ENCODE results near the gene DFFB.

The DFFB gene

DNA sequence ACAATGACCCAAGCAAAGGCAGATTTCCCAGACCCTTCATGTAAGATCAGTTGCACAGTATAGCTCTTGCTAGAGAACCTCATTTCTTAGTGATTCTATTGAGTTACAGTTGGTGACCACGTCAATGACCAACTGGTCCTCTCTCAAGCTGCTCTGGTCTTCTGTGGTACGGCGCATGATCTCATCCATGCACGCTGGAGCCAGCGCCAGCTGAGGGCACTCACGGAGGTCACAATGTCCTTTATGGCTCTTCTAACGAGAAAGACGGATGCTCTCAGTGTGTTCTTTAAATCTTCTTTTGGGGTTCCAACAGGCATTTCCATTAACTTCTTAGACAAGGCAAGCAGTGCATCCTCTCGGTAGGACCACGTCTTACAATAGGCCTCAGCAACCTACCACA lies 22.6 kb upstream of the DFFB start:
- DNase-seq: no peak

DNA sequence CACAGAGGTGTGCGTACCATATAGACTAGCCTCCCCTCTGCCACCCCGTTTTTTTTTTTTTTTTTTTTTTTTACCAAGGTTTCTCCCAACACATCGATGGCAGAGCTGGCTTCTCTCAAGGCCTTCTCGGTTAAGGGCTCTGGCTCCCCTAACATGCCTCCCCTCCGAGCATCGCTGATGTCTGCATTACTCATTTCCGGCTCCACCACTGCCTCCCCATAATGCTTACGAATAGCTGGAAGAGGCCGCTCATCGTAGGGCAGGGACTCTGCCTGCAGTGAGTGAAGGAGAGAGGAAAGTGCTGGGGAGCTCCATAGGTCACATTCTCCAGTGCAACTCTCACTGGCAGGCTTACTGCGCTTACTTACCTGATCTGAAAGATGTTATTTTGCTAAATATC lies 20.9 kb upstream of the DFFB start:
- no peak for DNase-seq

DNA sequence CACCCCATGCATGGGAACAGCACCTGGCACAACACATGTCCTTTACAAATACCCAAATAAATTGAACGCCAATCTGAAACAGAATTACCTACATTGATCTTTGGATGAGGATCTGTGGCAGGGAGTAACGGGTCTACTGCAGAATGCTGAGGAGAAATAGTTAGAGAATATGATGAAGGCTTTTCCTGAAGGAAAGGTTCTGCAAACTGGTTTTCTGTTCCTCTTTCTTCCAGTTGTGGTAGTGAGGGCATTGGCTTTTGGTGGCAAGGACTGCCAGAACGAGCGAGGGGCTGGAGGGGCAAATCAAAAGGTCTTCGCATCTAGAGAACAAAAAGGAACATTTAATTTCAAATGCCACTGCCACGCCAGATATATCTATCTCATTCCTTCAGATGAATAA lies 20.1 kb upstream of the DFFB start:
- DNase-seq: no peak

DNA sequence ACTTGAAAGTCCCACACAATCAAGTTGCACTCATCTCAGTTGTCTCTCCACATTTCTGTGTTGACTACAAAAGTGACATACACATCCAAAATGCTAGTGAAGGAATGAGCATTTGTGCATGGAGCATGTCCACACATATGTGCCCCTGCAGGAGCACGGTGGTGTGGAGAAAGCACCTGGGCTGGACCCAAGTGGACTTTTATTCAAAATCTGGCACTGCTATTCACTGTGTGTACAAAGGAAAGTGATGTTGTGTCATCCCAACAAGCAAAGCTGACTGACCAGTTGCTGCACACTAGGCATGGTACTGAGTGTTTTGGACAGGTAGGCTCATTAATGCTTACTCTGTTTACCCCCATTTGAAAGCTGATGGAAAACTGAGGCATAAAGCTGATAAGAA lies 19.6 kb upstream of the DFFB start:
- no peak for DNase-seq

DNA sequence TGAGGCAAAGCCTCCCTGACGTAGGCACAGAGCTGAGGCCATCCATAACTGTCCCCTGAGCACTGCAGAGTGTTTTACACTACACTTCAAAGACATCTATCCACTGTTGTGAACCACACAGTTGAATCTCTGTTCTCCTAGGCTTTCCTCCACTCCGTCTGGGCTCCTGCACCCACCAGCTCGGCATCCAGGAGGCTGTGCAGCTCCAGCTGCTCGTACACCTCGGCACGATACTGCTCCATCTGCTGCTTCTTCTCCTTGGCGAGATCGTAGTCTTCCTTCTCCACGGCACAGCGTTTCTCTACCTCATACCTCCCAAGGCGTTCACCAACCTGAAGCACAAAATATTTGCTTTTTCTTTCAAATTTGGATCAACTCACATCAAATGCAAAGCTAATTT lies 18.5 kb upstream of the DFFB start:
- no peak for DNase-seq

DNA sequence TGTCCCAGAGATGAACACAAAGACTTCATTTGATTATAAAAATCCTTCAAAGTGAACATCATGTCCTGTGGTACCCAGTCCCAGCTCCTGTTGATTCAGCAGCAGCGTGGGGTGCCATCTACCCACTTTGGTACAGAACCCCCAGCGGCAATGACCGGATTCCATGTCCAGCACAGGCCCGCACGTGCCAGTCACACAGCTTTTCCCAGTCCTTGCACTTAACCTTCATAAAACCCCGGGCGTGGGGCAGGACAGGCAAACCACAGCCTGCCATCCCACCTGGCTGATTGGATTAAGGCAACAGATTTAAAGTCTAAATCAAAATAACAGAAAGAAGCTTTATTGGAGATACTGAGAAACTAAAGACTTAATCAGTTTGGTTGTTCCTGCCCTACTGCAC lies 15.8 kb upstream of the DFFB start:
- DNase-seq: no peak

DNA sequence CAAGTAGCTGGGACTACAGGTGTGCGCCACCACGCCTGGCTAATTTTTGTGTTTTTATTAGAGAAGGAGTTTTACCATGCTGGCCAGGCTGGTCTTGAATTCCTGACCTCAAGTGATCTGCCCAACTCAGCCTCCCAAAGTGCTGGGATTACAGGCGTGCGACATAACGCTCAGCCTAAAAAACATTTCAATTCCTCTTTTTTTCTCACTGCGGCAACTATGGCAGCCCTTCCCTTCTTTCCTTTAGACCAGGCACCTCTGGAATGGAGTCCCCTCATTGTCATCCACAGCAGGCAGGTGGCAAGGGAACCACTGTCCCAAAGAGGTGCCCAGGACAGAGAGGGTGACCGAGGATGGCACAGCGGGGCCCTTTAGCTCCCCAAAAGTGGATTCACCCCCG lies 14.4 kb upstream of the DFFB start:
- DNase-seq: no peak

DNA sequence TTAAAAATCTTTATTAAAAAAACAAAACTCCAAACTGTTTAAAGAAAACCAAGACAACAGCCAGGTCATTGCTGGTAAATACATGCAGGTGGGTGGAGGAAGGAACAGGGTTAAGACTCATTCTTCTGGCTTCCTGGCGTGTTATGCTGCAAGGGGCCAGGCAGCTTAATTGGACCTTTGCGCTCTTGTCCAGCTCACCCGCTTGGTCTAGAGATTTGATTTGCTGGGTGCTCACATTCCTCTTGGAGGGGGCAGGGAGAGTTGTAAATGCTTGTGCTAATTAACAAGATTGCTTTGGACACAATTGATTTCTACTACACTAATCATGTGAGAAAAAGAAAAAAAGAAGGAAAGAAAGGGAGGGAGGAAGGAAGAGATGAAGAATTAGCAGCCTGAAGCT lies 10.7 kb upstream of the DFFB start:
- no peak for DNase-seq

DNA sequence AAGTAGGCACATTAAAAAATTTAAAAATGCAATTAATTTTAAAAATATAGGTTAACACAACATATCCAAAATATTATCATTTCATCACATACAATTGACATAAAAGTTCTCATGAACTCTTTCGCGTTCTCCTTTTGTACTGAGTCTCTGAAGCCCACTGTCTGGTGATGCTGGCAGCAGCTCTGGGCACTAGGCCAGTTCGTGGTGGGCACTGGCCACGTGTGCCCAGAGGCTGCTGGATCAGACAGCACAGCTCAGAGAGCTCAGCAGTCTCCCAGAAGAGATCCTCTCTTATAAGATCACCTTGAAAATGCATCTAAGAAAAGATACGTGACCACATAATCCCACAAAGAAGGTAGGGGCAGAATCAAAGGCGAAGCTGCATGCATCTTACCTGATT lies 10.2 kb upstream of the DFFB start:
- DNase-seq: no peak

DNA sequence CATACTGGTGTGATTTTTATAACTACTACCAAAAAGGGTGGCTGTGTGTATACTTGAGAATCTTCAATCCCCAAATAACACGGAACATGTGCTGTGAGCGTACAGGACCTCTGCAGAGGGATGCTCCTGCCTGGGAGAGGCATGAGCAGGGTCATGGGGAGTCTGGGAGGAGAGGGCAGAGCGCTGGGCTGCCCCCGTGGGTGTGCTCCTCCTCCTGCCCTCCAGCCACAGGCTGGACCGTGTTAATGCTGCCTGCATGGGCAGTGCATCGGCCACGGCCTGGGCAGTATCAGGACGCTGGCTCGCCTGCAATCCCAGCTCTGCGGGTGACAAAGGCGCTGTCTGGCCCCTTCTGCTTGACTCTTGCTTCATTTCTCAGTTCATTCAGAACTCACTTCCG lies 6.4 kb upstream of the DFFB start:
- DNase-seq: no peak

DNA sequence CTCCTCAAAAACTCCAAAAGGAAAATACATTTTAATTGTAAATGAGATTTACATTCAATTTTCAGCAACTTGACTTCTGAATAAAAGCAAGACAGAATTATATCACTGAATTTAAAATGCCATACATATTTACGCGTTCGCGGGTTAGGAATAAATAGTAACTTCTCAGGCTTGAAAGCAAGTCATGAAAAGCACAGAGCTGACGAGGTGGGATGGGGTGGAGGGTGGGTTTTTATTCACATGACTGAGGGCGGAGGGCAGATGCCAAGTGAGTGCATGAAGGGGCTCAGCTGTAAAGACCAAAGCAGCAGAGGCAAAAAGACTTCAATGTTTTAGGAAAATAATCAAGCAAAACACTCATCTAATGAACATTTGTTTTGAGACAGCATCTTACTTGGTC lies 6.0 kb upstream of the DFFB start:
- DNase-seq: no peak

DNA sequence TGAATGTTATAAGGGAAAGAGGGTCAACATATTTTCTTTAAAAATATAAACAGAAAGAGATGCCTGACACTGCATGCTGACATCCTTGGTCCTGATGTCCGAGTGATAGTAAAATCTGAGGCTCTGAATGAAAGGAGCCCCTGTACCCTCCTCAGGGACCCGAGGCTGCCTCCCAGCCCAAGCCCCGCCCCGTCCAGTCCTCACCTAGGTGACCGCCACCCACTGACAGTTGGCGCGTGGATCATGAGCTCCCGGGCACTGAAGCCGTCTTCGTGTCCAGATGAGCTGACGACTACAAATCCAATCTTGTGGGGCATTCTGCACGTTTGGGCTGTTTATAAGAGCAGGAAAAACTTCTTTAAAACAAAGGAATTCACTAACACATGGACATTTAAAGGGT lies 5.2 kb upstream of the DFFB start:
- no peak for DNase-seq

DNA sequence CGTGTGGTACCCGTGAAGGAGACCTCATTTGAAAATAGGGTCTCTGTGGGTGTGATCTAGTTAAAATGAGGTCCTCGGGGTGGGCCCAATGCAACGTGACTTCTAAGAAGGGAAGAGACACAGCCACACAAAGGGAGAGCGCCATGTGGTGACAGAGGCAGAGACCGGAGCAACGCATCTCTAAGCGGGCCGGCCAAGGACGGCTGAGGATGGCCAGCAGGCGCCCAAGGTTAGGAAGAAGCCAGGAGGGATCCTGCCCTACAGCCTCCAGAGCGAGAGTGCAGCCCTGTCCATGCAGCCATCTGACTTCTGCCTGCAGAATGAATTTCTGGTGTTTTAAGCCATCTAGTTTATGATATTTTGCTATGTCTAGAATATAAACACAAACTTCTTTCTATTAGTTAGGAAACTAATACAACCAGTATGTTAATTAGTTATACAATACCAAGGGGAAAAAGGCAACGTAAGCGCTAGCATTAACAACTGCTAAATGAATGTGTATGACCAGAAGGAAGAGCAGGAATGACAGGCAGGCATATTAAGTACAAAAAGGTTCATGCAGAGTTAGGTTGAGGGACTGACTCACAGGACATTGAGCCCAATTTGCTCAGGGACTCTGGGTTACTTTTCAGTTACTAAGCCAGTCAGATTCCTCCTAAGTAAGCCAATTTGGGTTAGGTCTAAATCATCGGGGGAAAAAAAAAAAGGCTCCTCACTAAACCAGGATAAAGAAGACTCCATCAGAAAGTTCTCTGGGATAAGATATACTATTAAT lies 4.4 kb upstream of the DFFB start:
- DNase-seq: no peak

DNA sequence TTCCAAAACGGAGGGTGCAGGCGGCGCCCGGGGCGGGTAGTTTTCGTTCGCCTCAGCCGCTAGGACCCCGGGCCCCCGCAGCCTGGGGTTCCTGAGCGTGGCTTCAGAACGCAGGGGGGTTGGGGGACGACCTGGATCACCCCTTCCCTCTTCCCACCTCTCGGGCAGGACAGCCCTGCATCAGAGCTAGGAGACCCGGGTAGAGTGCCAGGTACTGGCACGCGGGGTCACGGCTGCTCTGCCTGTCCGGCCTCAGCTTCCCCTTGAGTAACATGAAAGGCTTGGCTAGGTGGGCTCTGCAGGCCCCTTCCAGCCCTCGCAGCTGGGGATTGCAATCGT lies 484 bp downstream of the DFFB start:
- DNase-seq: no peak

DNA sequence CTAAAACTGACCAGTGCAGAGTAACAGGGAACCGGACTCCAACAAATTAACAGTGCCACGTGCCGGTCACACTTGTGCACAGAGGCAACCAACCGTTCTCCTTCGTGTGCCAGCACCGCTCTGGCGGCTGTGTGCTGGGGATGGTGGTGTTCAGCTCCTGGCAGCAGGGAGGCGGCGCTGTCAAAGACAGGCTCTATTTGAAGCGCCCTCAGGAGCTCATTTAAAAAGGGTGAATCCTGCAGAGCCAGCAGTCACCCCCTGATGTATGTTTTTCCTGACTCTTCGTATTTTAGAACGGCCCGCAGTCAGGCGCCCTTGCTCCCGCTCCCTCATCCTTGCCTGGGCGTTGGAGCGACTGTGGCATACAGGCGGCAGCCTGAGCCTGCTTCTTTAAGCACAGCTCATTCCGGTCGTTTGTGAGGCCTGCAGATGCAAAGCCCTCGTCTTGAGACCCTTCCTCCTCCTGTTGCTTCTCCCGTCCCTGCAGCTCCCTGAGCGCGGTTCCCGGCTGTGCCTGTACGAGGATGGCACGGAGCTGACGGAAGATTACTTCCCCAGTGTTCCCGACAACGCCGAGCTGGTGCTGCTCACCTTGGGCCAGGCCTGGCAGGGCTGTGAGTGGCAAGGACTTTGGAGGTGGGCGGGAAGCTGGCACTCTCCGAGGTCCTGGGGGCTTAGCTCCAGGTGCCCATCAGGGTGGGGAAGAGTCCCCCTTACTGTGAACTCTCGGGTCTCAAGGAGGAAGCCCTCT lies 1.1 kb downstream of the DFFB start:
- no peak for DNase-seq

DNA sequence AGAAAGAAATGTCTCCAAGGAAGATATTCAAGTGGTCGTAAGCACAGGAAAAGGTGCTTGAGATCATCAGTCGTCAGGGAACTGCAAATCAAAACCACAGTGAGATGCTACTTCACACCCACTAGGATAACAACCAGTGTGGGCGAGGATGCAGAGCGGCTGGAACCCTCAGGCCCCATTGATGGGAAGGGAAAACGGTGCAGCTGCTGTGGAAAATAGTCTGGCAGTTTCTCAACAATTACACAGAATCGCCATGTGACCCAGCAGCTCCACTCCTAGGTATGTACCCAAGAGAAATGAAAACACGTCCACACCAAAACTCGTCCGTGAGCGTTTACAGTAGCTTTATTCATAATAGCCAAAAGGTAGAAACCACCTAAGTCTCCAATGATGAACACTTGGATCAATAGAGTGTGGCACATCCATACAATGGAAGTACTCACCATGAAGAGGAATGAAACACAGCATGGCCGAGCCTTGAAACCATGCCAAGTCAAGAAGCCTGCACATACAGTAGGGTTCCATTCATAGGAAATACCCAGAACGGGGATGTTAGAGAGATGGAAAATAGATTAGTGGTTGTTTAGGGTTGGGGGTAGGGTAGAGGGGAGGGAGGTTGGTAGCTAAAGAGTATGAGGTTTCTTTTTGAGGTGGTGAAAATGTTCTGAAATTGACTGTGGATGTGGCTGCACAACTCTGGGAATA lies 6.1 kb downstream of the DFFB start:
- DNase-seq: no peak

DNA sequence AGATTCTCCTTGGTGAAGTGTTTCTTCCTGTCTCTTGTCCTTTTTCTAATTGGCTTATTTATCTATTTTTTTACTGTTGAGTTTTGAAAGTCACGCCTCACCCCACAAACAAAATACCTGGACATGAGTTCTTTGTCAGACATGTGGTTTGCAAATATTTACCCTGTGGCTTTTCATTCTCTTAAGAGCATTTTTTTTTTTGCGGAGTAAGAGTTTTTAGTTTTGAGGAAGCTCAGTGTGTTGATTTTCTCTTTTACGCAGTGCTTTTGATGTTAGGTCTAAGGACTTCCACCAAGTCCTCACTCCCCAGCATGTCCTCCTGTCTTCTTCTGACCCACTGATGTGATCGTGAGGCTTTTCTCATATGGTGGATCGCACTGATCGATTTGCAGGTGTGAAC lies 7.6 kb downstream of the DFFB start:
- DNase-seq: no peak

DNA sequence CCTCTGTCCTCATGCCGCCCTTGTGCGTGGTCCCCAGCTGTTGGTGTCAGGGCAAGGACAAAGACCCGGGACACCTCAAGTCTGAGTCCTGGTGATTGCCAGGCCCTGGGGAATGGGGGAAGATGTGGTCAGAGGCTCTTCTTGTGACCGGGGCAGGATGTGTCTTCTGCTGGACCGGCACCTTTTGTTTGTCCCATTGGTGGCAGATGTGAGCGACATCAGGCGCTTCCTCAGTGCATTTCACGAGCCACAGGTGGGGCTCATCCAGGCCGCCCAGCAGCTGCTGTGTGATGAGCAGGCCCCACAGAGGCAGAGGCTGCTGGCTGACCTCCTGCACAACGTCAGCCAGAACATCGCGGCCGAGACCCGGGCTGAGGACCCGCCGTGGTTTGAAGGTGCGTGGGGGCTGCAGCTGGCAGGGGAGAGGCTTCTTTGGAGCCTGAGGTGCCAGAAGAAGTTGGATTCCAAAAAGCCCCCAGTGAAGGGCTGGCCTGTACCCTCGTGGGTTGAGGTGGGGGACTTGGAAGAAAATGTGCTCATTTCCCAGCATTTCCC lies 8.4 kb downstream of the DFFB start:
- no peak for DNase-seq

DNA sequence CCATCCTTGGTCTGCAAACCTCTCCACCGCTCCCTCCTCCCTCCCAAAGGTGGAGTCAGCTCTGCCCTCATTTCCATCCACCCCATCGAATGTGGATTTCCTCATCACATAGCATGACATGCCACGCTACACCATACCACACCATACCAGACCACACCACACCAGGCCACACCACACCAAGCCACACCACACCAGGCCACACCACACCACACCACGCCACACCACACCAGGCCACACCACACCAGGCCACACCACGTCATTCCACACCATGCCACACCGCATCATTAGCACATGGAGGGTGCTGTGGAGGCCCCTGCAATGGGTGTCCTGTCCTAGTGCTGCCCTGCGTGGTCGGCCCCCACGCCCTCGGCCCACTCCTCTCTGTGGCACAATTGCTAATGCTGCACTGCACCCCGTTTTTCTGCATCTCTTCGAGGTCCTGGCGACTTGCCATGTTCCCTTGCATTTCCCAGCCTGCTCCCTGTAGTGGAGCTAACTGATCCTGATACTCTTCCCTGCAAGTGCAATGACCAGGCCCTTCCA lies 11.3 kb downstream of the DFFB start:
- DNase-seq: no peak

DNA sequence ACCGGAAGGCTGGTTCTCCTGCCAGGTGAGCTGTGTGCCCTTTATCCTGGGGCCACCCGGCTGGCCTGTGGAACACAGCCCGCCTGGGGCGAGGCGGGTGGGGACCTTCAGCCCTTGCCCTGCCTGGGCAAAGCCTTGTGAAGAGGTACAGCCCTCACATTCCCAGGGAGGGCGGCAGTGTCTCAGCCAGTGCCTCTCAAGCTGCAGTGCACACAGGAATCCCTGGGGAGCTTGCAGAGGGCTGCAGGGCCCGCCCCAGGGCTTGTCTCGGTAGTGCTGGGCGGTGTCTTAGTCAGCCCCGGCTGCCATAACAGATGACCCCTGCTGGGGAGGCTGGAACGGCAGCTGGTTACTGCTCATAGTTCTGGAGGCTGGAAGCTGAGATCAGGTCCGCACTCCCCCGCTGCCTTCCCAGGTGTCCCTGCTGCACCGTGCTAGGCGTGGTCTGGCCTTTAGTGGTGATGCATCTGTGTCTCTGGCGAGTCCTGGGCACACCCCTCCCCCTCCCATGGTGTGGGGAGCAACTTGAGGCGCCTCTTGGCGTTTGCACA lies 12.6 kb downstream of the DFFB start:
- DNase-seq: no peak

DNA sequence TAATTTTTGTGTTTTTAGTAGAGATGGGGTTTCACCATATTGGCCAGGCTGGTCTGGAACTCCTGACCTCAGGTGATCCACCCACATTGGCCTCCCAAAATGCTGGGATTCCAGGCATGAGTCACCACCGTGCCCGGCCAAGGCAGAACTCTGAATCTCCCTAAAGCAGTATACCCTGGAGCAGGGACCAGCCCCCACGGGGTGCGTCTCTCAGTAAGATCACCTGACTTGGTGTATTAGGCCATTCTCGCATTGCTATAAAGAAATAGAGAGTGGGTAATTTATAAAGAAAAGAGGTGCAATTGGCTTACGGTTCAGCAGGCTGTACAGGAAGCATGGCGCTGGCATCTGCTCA lies 14.2 kb downstream of the DFFB start:
- DNase-seq: no peak

DNA sequence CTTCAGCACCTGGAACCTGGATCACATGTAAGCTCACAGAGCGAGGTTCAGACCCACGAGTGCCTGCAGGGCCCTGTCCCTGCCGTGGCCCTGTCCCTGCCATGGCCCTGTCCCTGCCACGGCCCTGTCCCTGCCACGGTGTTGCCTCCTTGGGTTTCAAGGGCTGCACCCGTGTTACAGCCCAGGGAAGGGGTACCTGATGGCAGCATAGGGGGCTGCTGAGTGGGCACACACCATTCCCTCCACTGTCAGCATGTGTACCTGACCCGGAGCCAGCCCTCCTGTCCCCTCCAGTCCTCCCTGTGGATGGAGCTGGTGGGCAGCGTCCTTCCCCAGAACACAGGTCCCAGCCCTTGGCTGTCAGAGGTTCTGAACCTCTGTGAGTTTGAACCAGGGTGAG lies 15.3 kb downstream of the DFFB start:
- no peak for DNase-seq

DNA sequence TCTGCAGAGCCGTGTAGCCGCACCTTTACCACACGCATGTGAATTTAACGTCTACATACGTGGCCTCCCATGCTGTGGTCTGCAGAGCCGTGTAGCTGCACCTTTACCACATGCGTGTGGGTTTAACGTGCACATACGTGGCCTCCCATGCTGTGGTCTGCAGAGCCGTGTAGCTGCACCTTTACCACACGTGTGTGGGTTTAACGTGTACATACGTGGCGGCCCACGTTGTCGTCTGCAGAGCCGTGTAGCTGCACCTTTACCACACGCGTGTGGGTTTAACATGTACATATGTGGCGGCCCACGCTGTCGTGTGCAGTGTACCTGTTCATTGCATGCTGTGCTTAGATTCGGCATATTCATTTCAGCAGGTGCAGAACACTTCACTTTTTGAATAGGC lies 17.5 kb downstream of the DFFB start:
- DNase-seq: no peak

DNA sequence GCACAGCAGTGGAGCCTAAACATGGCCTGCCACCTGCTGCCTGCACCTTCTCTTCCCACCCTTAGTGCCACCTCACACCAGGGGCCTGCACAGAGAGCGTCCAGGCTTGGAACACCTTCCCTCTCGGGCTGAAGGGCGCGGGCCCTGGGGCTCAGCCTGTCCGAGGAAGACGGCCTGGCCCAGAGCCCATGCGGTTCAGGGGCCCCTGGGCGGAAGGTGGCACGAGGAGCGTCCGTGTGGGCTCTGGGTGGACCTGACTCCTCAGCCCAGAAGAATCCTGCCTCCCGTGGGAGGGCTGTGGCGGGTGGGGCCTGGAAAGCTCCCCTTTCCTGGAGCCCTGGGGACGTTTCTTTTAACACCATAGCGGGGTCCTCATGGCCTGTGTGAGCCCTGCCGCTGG lies 19.4 kb downstream of the DFFB start:
- DNase-seq: no peak

Data from SIG-M5 (cell line).